ENCODE data around the gene RAI1.

GRCh38 chr17:17765359-17766076 lies 84.3 kb downstream of the RAI1 start:
- TF ChIP-seq POLR2AphosphoS5 (IDR thresholded peaks at IDR 0.05) (no peak), CTCF (IDR thresholded peaks at IDR 0.05 in 8 of 11, conservative IDR thresholded peaks at IDR 0.05 in 3 of 11) (no peak)

All from spleen (tissue), 7 donors.